GM12874 (cell line): Measurements from ENCODE around the gene FBRS.

Experiments
- TF ChIP-seq, protein P1 (sequence below): IDR thresholded peaks from 2 replicates; pipeline ENCODE4 v1.5.1; 2011; ENCODE audit warnings: low read depth, mild to moderate bottlenecking, control low read depth, low read length, moderate library complexity; ENCODE audit not compliant: insufficient read depth

The FBRS gene

DNA sequence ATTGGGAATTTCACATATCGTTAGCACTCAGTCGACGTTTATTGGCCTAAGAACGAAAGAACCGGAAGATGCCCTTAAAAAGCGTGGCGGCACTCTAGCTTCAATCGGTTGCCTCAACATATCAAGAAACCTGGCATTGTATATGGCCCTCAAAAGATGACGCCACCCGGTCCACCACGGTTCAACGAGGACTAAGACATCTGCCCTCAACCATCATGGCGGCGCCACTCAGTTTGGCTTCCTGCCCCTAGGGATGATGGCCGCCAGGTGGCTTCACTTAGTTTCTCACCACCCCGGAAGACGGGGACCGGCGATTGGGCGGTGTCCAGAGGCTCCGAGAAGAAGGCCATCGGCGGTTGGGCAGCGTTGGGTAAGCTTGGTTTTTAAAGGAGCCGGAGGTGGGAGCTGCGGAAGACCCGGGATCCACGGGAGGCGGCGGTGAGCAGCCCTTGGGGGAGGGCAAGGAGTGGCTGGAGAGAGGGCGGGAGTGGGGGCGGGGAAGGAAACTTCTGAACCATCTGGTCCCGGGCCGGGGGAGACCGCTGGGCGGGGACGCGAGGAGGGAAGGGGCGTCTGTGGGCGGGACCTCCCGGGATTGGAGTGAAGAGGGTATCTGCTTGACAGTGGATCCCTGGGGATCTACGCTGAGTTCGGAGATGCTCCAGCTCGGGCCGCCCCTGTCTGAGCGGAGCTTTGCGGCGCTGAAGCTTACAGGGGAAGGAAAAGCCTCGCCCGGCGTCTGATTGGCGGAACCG, 7.7 kb upstream of the FBRS start, which contains the start of gene PRR14:
TSS of gene PRR14 (plus strand) at position 592 of the 755 bp plus-strand sequence. CDS start 686 bp downstream, outside the sequence.
- TF ChIP-seq, protein P1, sequence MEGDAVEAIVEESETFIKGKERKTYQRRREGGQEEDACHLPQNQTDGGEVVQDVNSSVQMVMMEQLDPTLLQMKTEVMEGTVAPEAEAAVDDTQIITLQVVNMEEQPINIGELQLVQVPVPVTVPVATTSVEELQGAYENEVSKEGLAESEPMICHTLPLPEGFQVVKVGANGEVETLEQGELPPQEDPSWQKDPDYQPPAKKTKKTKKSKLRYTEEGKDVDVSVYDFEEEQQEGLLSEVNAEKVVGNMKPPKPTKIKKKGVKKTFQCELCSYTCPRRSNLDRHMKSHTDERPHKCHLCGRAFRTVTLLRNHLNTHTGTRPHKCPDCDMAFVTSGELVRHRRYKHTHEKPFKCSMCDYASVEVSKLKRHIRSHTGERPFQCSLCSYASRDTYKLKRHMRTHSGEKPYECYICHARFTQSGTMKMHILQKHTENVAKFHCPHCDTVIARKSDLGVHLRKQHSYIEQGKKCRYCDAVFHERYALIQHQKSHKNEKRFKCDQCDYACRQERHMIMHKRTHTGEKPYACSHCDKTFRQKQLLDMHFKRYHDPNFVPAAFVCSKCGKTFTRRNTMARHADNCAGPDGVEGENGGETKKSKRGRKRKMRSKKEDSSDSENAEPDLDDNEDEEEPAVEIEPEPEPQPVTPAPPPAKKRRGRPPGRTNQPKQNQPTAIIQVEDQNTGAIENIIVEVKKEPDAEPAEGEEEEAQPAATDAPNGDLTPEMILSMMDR, result no peak

DNA sequence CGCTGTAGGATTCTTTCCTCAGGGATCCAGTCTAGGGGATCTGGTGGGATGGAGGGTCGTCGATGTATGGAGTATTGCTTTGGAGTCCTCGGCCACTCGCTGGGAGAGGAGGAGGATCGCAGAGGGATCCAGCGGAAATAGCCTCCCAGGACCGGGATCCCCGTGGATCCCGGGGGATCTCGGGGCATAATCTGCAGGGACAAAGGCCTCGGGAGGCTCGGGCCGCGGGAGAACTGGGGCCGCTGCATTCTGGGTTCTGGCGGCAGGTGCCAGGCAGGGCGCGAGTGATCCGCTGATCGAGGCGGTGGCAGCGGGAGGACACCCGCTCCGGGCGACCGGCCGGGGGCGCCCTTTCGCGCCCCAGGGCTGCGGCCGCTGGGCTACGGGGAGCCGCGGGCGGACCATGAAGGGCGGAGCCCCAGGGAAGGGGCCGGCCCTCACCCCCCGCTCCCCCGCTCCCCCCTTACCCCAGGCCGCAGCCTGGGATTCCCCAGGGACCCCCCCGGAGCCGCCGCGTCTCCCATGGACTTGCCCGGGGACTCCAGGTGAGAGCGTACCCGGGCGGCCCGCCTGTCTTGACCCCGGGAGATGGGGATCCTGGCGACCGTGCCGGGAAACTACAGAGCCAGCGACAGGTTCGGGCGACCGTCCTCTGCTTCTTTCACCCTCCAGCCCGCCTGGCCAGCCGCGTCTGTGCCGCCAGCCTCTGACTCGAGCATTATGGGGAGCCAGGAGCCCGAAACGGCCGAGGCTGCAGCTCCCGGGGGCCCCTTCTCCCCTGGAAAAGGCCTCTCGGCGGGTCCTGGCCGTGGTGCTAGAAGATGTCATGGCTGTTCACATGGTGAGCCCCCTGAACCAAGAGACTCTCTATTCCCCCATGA, 6.9 kb upstream of the FBRS start:
- TF ChIP-seq, protein P1, result peak; percentile 90

DNA sequence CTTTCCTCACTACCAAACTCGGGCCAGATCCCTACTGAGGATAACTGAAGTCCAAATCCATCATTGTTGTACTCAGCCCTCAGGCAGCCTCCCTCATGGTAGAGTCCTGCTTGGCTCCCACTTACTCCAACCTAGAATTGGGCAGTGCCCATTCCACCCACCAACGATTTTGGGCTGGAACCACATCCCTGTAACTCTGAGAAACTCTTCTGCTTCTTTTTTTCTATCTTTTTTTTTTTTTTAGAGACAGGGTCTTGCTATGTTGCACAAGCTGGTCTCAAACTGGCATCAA, 6.3 kb upstream of the FBRS start:
- TF ChIP-seq, protein P1, result no peak

DNA sequence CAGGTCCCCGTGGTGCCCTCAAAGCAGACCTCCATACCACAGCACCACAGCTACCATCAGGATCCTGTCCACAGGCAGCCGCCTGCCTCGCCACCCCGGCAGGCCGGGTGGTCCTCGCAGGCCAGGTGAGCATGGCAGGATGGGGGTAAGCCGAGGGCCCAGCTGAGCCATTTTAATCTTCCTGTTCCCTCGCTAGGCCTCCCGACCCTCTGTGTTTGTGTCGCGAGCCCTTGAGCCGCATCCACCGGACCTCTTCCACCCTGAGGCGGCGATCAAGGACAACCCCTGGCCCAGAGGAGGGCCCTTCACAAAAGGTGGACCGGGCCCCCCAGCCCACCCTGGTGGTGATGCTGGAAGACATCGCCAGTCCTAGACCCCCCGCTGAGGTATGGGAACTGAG, 5.5 kb upstream of the FBRS start:
- TF ChIP-seq, protein P1, result no peak

DNA sequence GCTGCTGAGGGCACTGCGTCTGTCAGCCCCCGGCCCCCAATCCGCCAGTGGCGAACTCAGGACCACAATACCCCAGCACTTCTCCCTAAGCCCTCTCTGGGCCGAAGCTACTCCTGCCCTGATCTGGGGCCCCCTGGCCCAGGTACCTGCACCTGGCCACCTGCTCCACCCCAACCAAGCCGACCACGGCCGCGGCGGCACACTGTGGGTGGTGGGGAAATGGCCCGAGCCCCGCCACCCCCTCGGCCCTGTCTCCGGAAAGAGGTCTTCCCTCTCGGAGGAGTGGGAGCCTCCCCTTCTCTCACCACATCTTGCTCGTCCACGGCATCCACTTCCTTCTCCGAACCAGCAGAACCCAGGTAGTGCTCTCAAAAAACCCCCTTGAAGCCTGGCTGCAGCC, 3.4 kb upstream of the FBRS start:
- TF ChIP-seq, protein P1, result no peak

DNA sequence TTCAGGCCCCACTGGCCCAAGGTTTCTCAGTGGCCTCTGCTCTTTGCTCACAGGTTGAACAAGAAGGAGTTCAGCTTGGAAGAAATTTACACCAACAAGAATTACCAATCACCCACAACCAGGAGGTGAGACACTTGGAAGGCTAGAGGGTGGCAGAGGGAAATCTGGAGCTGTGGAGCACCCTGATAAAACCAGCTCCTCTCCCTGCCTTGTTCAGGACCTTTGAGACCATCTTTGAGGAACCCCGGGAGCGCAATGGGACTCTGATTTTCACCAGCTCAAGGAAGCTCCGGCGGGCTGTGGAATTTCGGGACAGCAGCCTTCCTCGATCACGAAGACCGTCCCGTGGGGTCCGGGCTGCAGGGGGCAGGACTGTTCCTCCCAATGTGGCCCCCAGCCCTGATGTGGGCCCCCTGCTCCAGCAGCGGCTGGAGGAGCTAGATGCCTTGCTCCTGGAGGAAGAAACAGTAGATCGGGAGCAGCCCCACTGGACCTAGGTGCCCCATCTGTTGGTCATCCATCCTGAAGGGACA, 2.4 kb upstream of the FBRS start:
- TF ChIP-seq, protein P1, result no peak

DNA sequence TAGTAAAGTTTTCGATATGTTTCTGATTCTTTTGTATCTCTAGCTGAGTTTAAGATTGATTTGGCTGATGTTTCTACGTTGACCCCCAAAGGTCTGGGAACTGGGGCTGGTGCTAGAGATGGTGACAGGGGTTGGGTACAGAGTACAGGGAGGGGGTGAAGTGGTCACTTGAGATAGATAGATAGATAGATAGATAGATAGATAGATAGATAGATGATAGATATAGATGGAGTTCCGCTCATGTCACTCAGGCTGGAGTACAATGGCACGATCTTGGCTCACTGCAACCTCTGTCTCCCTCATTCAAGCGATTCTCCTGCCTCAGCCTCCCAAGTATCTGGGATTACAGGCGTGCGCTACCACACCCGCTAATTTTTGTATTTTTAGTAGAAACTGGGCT, 1.8 kb upstream of the FBRS start:
- TF ChIP-seq, protein P1, result no peak
